ENCODE measurements around the gene FKRP. TPM values are rescaled to one million over a fixed set of nuclear protein-coding genes. Genes with fewer than 3 reads are reported as not detected.

Gene FKRP
- total RNA-seq, 2 experiments from 2014 or later = 16.3 to 17.7 TPM

DNA sequence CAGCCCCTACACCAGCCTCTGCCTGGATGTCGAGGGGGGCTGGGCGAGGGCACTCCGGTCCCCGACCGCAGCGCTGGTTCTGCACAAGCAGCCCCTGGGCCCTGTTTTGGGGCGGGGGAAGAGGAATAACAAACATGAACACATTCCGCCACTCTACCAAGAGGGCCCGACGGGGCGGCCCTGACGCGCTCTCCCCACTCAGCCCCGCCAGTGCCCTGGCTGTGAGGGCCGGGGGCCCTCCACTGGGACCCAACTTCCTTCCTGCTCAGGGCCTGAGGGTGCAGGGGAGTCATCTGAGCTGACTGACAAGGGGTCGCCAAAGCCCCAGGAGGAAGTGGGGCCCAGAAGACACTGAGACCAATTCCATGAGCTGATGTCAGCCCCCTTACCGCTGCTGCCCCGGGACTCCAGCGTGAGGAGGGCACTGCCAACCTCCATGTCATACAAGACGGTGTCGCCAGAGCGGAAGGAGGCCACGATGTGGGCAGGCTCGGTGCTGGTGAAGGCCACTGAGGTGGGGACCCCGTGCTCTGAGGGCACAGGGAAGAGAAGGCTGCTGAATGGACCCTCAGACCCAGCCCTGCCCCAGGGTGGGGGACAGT, 23.3 kb upstream of the FKRP start:
- CTCF ChIA-PET = interaction anchor here (2.5 kb wide), 1 partner anchor 10 kb away, joined by 8 read pairs; no protein-coding TSS in a partner anchor
- no peak overlapping the region for H3K4me3 Mint-ChIP-seq
- no peak for DNase-seq

DNA sequence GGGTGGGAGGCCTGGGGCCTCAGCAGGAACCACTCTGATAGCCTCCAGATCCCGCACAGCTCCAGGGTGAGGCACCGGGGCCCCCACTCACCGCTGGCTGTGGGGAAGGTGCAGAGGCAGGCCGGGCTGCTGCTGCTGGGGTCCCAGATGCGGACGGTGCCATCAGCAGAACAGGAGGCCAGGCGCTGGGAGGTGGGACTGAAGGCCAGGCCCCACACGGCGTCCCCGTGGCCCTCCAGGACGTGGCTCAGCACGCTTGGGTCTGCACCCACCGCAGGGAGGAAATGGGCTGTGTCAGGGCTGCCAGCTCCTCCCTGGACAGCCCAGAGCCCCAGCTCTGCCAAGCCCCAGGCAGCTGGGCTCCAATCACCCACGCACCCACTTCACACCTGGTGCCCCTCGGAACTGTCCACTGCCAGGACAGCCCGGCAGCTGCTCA, 22.8 kb upstream of the FKRP start:
- Mint-ChIP-seq H3K9me3 (ENCODE audit: low read depth) (no peaks in the 10 kb centered on the region), H3K36me3 (peaks cover 30% of the 10 kb centered on the region), H3K27me3 (no peaks in the 10 kb centered on the region), H3K4me3 (no peak overlapping the region), H3K4me1 (peaks cover 34% of the 10 kb centered on the region), H3K27ac (peak overlapping the region; percentile 56)
- CTCF ChIA-PET = interaction anchor here (1.1 to 2.5 kb wide), 2 partner anchors 10 to 31 kb away, joined by 5 to 8 read pairs; no protein-coding TSS in a partner anchor
- DNase-seq (no peak), ATAC-seq (no peak)

More for the DNA sequence above, 23.3 kb upstream of the FKRP start:
- Mint-ChIP-seq H3K36me3 (peaks cover 29% of the 10 kb centered on the region), H3K27me3 (no peaks in the 10 kb centered on the region), H3K4me1 (peaks cover 38% of the 10 kb centered on the region), H3K9me3 (ENCODE audit: low read depth) (no peaks in the 10 kb centered on the region), H3K27ac (peak overlapping the region; percentile 56)
- no peak for ATAC-seq

DNA sequence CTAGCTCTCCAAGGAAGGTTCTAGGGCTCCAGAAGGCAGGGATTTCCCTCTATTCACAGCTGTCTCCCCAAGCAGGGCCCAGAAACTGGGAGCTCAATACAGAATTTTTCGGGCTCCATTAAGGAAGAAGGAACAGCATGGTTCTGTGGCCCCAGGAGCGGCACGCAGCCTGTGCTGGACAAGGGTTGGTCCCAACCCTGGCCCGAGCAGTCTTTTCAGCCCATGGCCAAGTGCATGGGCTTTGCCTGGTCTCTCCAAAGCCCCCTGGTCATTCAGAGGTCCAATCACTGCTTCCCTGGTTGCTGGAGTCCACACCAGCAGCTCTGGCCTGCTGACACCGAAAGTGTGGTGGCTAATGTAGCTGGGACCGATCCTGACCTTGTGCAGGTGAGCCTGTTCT, 22.4 kb upstream of the FKRP start:
- Mint-ChIP-seq H3K9me3 (ENCODE audit: low read depth) (no peaks in the 10 kb centered on the region), H3K4me1 (peaks cover 29% of the 10 kb centered on the region), H3K36me3 (peaks cover 29% of the 10 kb centered on the region), H3K27ac (peak overlapping the region; percentile 56), H3K27me3 (no peaks in the 10 kb centered on the region), H3K4me3 (no peak overlapping the region)
- ATAC-seq (no peak), DNase-seq (no peak)
- CTCF ChIA-PET = interaction anchor here (1.1 to 2.5 kb wide), 2 partner anchors 11 to 30 kb away, joined by 5 to 8 read pairs; no protein-coding TSS in a partner anchor

DNA sequence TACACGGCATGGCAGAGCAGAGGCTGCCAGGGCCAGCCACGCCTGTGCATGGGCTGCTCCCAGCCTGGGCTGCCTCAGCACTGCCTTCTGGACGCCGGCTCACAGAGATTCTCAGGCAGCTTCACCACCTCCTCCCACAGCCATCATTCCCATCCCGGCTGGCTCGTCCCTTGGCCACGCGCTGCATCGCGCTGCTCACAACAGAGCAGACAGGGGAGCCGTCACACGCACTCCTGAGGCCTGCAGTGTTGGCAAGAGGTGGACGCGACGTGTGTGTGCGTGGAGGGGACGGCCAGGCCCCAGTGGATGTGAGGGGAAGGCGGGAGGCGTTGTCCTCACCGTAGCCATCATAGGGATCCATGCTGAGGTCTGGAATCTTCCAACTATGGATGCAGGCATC, 21.4 kb upstream of the FKRP start:
- H3K36me3 Mint-ChIP-seq = peaks cover 29% of the 10 kb centered on the region
- H3K4me1 Mint-ChIP-seq = peaks cover 25% of the 10 kb centered on the region
- CTCF ChIA-PET = interaction anchor here (1.5 to 2.5 kb wide), 3 partner anchors 12 to 20 kb away, joined by 3 to 8 read pairs (median 5); no protein-coding TSS in a partner anchor
- H3K9me3 Mint-ChIP-seq (ENCODE audit: low read depth) = no peaks in the 10 kb centered on the region
- no peaks in the 10 kb centered on the region for H3K27me3 Mint-ChIP-seq
- H3K4me3 Mint-ChIP-seq = no peak overlapping the region
- no peak overlapping the region for H3K27ac Mint-ChIP-seq
- ATAC-seq (no peak), DNase-seq (no peak)

DNA sequence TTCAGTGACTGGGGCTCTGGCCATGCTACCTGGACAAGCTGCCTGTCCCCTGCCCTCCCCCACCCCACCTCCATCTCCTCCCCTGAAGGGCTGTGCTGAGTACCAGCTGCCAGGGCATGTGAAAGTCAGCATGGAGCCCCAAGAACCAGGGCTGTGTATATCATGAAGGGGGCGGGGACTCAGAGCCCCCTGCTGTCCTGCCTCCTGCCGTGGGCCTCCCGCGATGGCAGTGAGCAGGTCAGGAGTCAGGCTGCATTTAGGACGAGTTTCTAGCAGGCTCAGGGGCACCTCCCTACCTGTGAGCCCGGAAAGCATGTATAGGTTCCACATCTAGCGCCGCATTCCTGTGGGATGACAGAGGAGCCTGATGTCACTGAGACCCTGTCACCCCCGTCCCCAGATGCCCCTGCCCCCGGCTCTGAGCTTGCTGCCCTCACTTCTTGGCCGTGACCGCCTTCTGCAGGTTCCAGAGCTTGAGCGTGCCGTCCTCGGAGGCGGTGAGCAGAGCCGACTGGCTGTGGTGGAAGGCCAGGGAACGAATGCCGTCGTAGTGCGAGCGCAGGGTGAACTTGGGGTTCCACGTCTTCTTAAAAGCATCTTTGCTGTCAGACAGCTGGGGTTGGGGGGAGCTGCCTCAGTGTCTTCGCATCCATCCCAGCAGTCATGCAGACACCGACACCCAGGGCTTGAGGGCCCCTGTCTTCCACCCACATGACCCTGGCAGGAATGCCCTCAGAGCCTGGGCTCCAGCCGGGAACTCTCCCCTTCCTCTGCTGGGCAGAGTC, 20.6 kb upstream of the FKRP start:
- Mint-ChIP-seq H3K27me3 (no peaks in the 10 kb centered on the region), H3K4me3 (no peak overlapping the region), H3K27ac (no peak overlapping the region), H3K9me3 (ENCODE audit: low read depth) (no peaks in the 10 kb centered on the region), H3K4me1 (peaks cover 23% of the 10 kb centered on the region), H3K36me3 (peaks cover 26% of the 10 kb centered on the region)
- DNase-seq (no peak), ATAC-seq (no peak)
- CTCF ChIA-PET = interaction anchor here (1.5 to 1.6 kb wide), 2 partner anchors 18 to 21 kb away, joined by 3 to 5 read pairs; no protein-coding TSS in a partner anchor

DNA sequence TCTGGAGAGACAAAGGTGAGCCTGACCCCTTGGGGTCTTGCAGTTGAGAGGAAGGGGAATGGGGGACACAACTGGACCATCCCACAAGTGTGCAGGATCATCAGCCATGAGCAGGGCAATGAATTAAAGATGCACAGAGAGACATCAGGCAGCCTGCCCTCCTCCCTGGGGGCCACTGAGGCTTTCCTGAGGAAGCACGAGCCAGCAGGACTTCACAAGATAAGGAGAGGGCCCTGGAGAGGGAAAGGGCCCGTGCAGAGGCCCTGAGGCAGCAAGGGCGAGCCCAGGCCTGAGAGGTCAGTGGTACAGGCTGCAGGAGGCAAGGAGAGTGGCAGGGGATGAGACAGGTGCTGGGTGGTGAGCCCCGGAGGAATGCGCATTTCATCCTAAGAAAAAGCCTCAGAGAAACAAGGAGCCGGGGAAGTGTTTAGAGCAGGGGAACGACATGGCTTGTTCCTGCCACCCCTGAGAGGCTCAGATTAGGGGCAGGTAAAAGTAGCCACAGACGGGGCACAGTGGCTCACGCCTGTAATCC, 19.9 kb upstream of the FKRP start:
- Mint-ChIP-seq H3K27ac (no peak overlapping the region), H3K36me3 (peaks cover 24% of the 10 kb centered on the region), H3K4me1 (peaks cover 24% of the 10 kb centered on the region), H3K4me3 (no peak overlapping the region), H3K9me3 (ENCODE audit: low read depth) (no peaks in the 10 kb centered on the region), H3K27me3 (no peaks in the 10 kb centered on the region)
- DNase-seq = no peak
- CTCF ChIA-PET = interaction anchor here (1.5 kb wide), 1 partner anchor 21 kb away, joined by 5 read pairs; no protein-coding TSS in a partner anchor
- no peak for ATAC-seq

DNA sequence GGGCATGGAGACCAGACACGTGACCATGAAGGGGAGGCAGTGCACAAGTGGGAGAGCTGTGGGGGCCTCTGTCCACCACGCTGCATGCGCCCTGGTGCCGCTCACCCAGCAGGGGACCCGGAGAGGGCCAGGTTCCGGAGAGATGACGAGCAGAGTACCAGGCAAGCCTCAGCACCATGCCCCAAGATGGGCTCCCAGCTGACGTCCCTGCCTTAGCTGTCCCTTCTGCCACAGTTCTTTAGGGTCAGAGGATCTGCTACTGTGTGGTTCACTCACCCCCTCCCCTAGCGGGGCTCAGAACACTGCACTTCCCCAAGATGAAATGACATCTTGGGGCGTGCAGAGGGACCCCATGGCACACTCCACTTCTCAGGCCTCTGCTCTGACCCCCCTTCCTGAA, 19.3 kb upstream of the FKRP start:
- CTCF ChIA-PET = interaction anchor here (1.2 to 3.7 kb wide), 2 partner anchors 8 to 12 kb away, joined by 3 to 43 read pairs; partner anchors contain the start of gene PRKD2
- H3K36me3 Mint-ChIP-seq = peaks cover 24% of the 10 kb centered on the region
- no peak for DNase-seq
- H3K4me3 Mint-ChIP-seq = no peak overlapping the region
- no peak for ATAC-seq
- H3K27me3 Mint-ChIP-seq = no peaks in the 10 kb centered on the region
- peaks cover 29% of the 10 kb centered on the region for H3K4me1 Mint-ChIP-seq
- H3K27ac Mint-ChIP-seq = no peak overlapping the region
- no peaks in the 10 kb centered on the region for H3K9me3 Mint-ChIP-seq (ENCODE audit: low read depth)

DNA sequence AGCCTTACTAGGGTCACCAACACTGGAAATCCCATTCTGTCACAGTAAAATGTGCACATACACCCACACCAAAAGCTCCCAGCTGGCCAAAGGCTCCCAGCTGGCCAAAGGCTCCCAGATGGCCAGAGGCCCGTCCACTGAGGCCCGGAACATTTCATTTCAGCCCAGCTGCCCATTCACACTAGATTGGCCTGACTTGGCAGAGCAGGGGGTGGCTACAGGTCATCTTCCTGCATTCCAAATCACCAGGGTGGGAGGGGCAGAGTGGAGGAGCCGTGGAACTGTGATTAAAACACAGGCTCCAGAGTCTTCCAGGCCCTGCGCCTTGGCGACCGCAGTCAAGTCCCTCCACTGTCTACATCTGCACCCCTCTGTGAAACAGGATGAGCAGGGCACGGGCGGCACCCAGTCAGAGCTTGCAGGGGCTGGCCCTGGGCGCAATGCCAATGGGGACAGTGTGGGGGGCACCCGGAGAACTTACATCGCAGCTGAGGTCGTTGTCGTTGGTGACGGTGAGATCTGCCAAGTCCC, 18.8 kb upstream of the FKRP start:
- Mint-ChIP-seq H3K9me3 (ENCODE audit: low read depth) (no peaks in the 10 kb centered on the region), H3K4me1 (peaks cover 31% of the 10 kb centered on the region), H3K27ac (no peak overlapping the region), H3K27me3 (no peaks in the 10 kb centered on the region), H3K36me3 (peaks cover 22% of the 10 kb centered on the region), H3K4me3 (no peak overlapping the region)
- DNase-seq (no peak), ATAC-seq (no peak)
- CTCF ChIA-PET = interaction anchor here (1.2 to 3.7 kb wide), 5 partner anchors 9 to 30 kb away, joined by 3 to 43 read pairs (median 9); partner anchors contain the start of gene PRKD2

DNA sequence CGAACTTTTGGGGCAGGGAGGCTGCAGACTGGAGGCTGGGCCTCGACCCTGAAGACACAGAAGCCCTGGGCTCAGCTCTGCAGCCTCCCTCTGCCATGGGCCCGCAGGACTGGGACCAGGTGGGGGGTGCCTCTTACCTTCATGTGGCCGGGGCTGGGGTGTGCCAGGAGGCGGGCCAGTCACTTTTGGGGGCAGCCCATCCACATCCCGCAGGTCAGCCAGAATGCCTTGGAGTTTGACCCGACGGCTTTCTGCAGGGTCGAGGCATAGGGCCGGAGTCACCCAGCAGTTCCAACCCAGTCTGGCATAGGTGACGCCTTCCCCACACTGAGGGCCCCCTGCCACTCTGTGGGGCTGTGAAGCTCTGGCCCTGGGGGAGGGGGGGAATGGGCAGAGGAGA, 18.1 kb upstream of the FKRP start:
- H3K4me3 Mint-ChIP-seq = no peak overlapping the region
- no peaks in the 10 kb centered on the region for H3K27me3 Mint-ChIP-seq
- peaks cover 22% of the 10 kb centered on the region for H3K36me3 Mint-ChIP-seq
- H3K4me1 Mint-ChIP-seq = peaks cover 32% of the 10 kb centered on the region
- no peak overlapping the region for H3K27ac Mint-ChIP-seq
- H3K9me3 Mint-ChIP-seq (ENCODE audit: low read depth) = no peaks in the 10 kb centered on the region
- CTCF ChIA-PET = interaction anchor here (1.0 to 5.0 kb wide), 18 partner anchors 8 to 114 kb away, joined by 3 to 86 read pairs (median 6); partner anchors contain the start of genes DACT3 and PRKD2
- ATAC-seq = no peak
- DNase-seq = no peak

DNA sequence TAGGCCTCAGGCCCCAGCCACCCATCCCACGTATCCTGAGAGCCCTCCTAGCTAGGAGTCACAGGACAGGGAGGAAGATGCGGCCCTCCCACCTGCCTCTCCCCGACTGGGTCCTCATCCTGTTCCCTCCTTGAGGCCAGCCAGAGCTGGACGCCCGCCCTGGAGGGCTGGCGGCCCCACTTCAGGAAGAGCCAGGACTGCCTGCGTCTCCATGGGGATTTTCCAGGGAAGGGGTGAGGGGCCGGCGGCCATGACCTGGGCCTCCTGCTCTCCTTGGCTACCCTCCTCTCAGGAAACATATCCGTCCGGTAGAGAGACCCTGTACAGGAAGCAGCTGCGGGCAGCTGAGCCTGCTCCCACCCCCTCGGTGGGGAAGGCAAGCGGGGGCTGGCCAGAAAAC, 17.6 kb upstream of the FKRP start:
- H3K9me3 Mint-ChIP-seq (ENCODE audit: low read depth) = no peaks in the 10 kb centered on the region
- H3K27ac Mint-ChIP-seq = peak overlapping the region; percentile 31
- H3K36me3 Mint-ChIP-seq = peaks cover 25% of the 10 kb centered on the region
- CTCF ChIA-PET = interaction anchor here (0.7 to 5.0 kb wide), 33 partner anchors 8 to 130 kb away, joined by 3 to 86 read pairs (median 4); partner anchors contain the start of genes DACT3, FKRP, PRKD2 and PTGIR
- H3K4me3 Mint-ChIP-seq = no peak overlapping the region
- DNase-seq (no peak), ATAC-seq (no peak)
- H3K27me3 Mint-ChIP-seq = no peaks in the 10 kb centered on the region
- H3K4me1 Mint-ChIP-seq = peaks cover 29% of the 10 kb centered on the region

DNA sequence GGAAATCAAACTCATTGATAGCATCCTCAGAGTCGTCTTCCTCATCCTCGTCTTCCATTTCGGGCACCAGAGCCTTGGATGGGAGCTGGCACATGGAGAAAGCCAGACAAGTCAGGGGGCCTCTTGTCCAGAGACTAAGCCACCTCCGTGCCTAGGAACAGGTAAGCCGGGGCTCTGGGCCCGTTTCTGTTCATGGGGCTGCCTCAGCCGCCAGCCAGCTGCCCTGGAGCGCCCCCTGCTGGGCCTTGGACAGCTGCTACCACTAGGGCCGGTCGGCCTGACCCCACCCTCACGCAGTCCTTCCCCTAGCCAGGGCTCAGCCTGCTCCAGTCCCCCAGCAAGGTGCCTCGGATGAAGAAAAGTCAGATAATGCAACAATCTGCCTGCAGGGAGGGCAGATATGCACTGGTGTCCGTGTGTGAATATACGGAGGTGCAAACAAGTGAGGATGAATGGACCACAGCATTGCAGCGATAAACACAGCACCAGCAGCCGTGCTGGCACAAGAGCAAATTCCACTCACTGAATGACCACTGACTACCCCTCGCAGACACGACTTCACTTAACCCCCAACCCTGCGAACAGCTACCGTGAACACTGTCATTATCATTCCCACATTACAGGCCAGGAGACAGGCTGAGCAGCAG, 17.0 kb upstream of the FKRP start:
- H3K27me3 Mint-ChIP-seq = no peaks in the 10 kb centered on the region
- peak; percentile 85 for DNase-seq
- peaks cover 25% of the 10 kb centered on the region for H3K36me3 Mint-ChIP-seq
- no peaks in the 10 kb centered on the region for H3K9me3 Mint-ChIP-seq (ENCODE audit: low read depth)
- peak; percentile 94 for ATAC-seq
- H3K4me1 Mint-ChIP-seq = peaks cover 23% of the 10 kb centered on the region
- no peak overlapping the region for H3K4me3 Mint-ChIP-seq
- H3K27ac Mint-ChIP-seq = peak overlapping the region; percentile 31
- CTCF ChIA-PET = interaction anchor here (0.7 to 5.0 kb wide), 35 partner anchors 9 to 131 kb away, joined by 3 to 86 read pairs (median 4); partner anchors contain the start of genes DACT3, FKRP, PRKD2 and PTGIR

DNA sequence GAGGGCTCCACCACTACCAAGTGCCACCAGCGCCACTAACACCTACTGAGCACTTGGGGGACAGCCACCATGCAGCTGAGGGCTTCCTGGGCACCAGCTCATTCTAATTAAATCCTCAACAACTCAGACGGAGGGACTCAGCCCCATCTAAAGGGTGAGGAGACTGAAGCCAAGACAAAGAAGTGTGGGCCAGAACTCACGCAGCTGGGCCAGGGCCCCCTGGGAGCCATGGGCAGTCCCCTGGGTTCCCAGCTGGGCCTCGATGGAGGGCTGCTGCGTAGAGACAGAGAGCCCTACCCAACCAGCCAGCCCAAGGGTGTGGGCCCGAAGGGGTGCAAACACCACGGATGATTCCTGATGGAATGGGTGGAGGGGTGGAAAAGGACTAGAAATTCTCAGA, 16.2 kb upstream of the FKRP start:
- Mint-ChIP-seq H3K4me1 (peaks cover 24% of the 10 kb centered on the region), H3K9me3 (ENCODE audit: low read depth) (no peaks in the 10 kb centered on the region), H3K27ac (no peak overlapping the region), H3K27me3 (no peaks in the 10 kb centered on the region), H3K36me3 (peaks cover 24% of the 10 kb centered on the region), H3K4me3 (no peak overlapping the region)
- no peak for ATAC-seq
- CTCF ChIA-PET = interaction anchor here (1.0 to 5.0 kb wide), 20 partner anchors 8 to 116 kb away, joined by 3 to 86 read pairs (median 6); partner anchors contain the start of genes DACT3, PRKD2 and SLC1A5
- no peak for DNase-seq

All from activated CD8-positive, alpha-beta memory T cell treated with anti-CD3 and anti-CD28 coated beads, Interleukin-2, amount 10 ng/mL, durations not matched to agents 7 days and 5 days (primary cell).